Esophagus muscularis mucosa (tissue), 4 donors: ENCODE measurements around the gene GALK1. TPM values are rescaled to one million over a fixed set of nuclear protein-coding genes. Genes with fewer than 3 reads are reported as not detected.
A peak's percentile ranks its signal among the peaks of the same experiment; 100 is the strongest.

Experiments used
- DNase-seq: peaks from one replicate; pipeline ENCODE4 v3.0.0-alpha.2; 2017; ENCODE audit errors: extremely low spot score
- H3K27ac ChIP-seq, 4 donors: fragments of 200-600 bp; sonication (generic); replicated peaks in 1 of 4; 1 replicate in 3 of 4; 2 replicates in 1 of 4; pipeline ENCODE4 v1.5.1; 2016 to 2019; ENCODE audit warnings: mild to moderate bottlenecking in 1 of 4
- H3K27me3 ChIP-seq, 4 donors: fragments of 200-600 bp; sonication (generic); one replicate each; pipeline versions ENCODE4 v1.5.1 to v1.6.0; 2016 to 2019
- H3K36me3 ChIP-seq, 4 donors: fragments of 200-600 bp; sonication (generic); one replicate each; pipeline ENCODE4 v1.5.1; 2016 to 2019
- H3K4me1 ChIP-seq, 4 donors: fragments of 200-600 bp; sonication (generic); one replicate each; pipeline ENCODE4 v1.5.1; 2016 to 2019
- H3K4me3 ChIP-seq, 4 donors: fragments of 200-600 bp; sonication (generic); 1 replicate in 2 of 4; 2 replicates in 2 of 4; pipeline ENCODE4 v1.5.1; 2016 to 2019; ENCODE audit warnings: mild to moderate bottlenecking in 4 of 4, moderate library complexity in 1 of 4
- H3K9me3 ChIP-seq, 4 donors: fragments of 200-600 bp; sonication (generic); 1 replicate in 3 of 4; 2 replicates in 1 of 4; pipeline ENCODE4 v1.5.1; 2016 to 2019
- CTCF ChIP-seq, 3 experiments: fragments of 200-600 bp in 2 of 3; fragments of 450-650 bp in 1 of 3; sonication (generic) in 2 of 3; IDR thresholded peaks; one replicate each; pipeline ENCODE4 v1.5.1; 2017 to 2019; ENCODE audit warnings: antibody characterized with exemption in 3 of 3, mild to moderate bottlenecking in 2 of 3, moderate library complexity in 1 of 3
- EP300 ChIP-seq: sonication (generic); formaldehyde crosslinking; IDR thresholded peaks from one replicate; pipeline ENCODE4 v1.6.1; 2017; ENCODE audit warnings: antibody characterized with exemption
- POLR2A ChIP-seq: fragments of 450-650 bp; IDR thresholded peaks from one replicate; pipeline ENCODE4 v1.6.1; 2017; ENCODE audit warnings: antibody characterized with exemption, moderate library complexity, mild to moderate bottlenecking, low read depth
- POLR2AphosphoS5 ChIP-seq, 2 donors: sonication (generic); formaldehyde crosslinking; IDR thresholded peaks; one replicate each; pipeline ENCODE4 v1.6.1; 2017; ENCODE audit warnings: antibody characterized with exemption in 2 of 2
- WGBS: methylation state at CpG from one replicate; pipeline ENCODE4 v1.1.5; 2018; 5-methylcytosine and 5-hydroxymethylcytosine counted together
- intact Hi-C: fragments of 100-400 bp; cut with DNase I; formaldehyde crosslinking; loops from one replicate; pipeline ENCODE4 v1.15.1; 2023
- total RNA-seq, 4 donors: library from RNA; depleted of rRNA; stranded (reverse); fragments of >200 nt; gene quantifications; one replicate each; pipeline versions ENCODE4 v1.1.0 to v1.2.1, GENCODE V29; 2016

GALK1 gene
- total RNA-seq, 4 donors from 2014 or later: 16.9 to 34.1 (median 24.4) TPM

GRCh38 chr17:75785016-75785890 lies 20.3 kb upstream of the GALK1 start:
- Histone ChIP-seq H3K4me1 (peaks cover 28 to 65% (median 53%) of the 10 kb centered on the region in 4 donors), H3K27me3 (no peaks in the 10 kb centered on the region), H3K4me3 (peak overlapping the region; percentile 73 to 83 (median 78)), H3K36me3 (no peaks in the 10 kb centered on the region), H3K9me3 (no peaks in the 10 kb centered on the region), H3K27ac (peak overlapping the region; percentile 96 to 99 (median 98))
- intact Hi-C loops: no loop called here
- 16% methylated on average over 20 of the region's 43 CpGs for WGBS
- TF ChIP-seq EP300 (peak; percentile 94), CTCF (IDR thresholded peaks at IDR 0.05) (no peak), POLR2A (peak; percentile 77), POLR2AphosphoS5 (IDR thresholded peaks at IDR 0.05) (peak; percentile 91 to 95)
- no peak for DNase-seq

GRCh38 chr17:75784473-75785015 lies 19.6 kb upstream of the GALK1 start, which contains the start of gene UNK:
UNK (plus strand) TSS chr17:75784806; CDS start chr17:75784881, 75 bp downstream.
- intact Hi-C loops: no loop called here
- Histone ChIP-seq H3K27me3 (no peaks in the 10 kb centered on the region), H3K27ac (peak within 1 kb of the TSS; percentile 96 to 99 (median 98)), H3K4me3 (peak within 1 kb of the TSS; percentile 73 to 83 (median 78)), H3K36me3 (no peaks in the 10 kb centered on the region), H3K4me1 (peaks cover 28 to 63% (median 52%) of the 10 kb centered on the region in 4 donors), H3K9me3 (no peaks in the 10 kb centered on the region)
- peak; percentile 99 for DNase-seq
- 0% methylated on average over 20 of the region's 45 CpGs for WGBS
- TF ChIP-seq EP300: no peak
- peak; percentile 84 to 94 for TF ChIP-seq POLR2AphosphoS5 (IDR thresholded peaks at IDR 0.05)
- peak in 1 of 3 experiments; percentile 29 for TF ChIP-seq CTCF (IDR thresholded peaks at IDR 0.05)
- TF ChIP-seq POLR2A: no peak

GRCh38 chr17:75783803-75784472 lies 18.9 kb upstream of the GALK1 start:
- no peak for TF ChIP-seq CTCF (IDR thresholded peaks at IDR 0.05)
- peak; percentile 20 for TF ChIP-seq POLR2A
- WGBS: 63% methylated on average over 20 of the region's 20 CpGs
- DNase-seq: no peak
- peaks cover 28 to 57% (median 49%) of the 10 kb centered on the region in 4 donors for H3K4me1 ChIP-seq
- H3K27ac ChIP-seq: peak overlapping the region; percentile 96 to 99 (median 98)
- intact Hi-C loops: no loop called here
- H3K9me3 ChIP-seq: no peaks in the 10 kb centered on the region
- H3K27me3 ChIP-seq: no peaks in the 10 kb centered on the region
- H3K36me3 ChIP-seq: peaks cover under 1 to 3% (median 2%) of the 10 kb centered on the region in 4 donors
- peak overlapping the region; percentile 73 to 83 (median 78) for H3K4me3 ChIP-seq

GRCh38 chr17:75783069-75783783 lies 18.2 kb upstream of the GALK1 start:
- WGBS: 12% methylated on average over 6 of the region's 6 CpGs
- peak overlapping the region in 2 of 4 donors; percentile 1 to 19 for H3K4me3 ChIP-seq
- no peaks in the 10 kb centered on the region for H3K27me3 ChIP-seq
- TF ChIP-seq CTCF (IDR thresholded peaks at IDR 0.05) (peak; percentile 60 to 73 (median 65)), POLR2AphosphoS5 (IDR thresholded peaks at IDR 0.05) (no peak)
- peak overlapping the region; percentile 96 to 99 (median 98) for H3K27ac ChIP-seq
- no peak for DNase-seq
- intact Hi-C loops: no loop called here
- peaks cover 28 to 56% (median 47%) of the 10 kb centered on the region in 4 donors for H3K4me1 ChIP-seq
- H3K9me3 ChIP-seq: no peaks in the 10 kb centered on the region
- H3K36me3 ChIP-seq: peaks cover 8 to 10% (median 9%) of the 10 kb centered on the region in 4 donors
